Glutamatergic neuron (in vitro differentiated cells): ENCODE measurements around the gene SLC2A10. TPM values are rescaled to one million over a fixed set of nuclear protein-coding genes. Genes with fewer than 3 reads are reported as not detected.

ENCODE experiments used
- DNase-seq: peaks from one replicate; pipeline ENCODE4 v3.0.0; 2022
- H3K27ac Mint-ChIP-seq: one replicate; pipeline ENCODE4 v1.8.0; 2020; ENCODE audit warnings: mild to moderate bottlenecking, mixed read lengths, inconsistent platforms; ENCODE audit not compliant: unreplicated experiment
- H3K27me3 Mint-ChIP-seq: one replicate; pipeline ENCODE4 v1.8.0; 2020; ENCODE audit warnings: mild to moderate bottlenecking, moderate library complexity, mixed read lengths, inconsistent platforms; ENCODE audit not compliant: unreplicated experiment
- H3K36me3 Mint-ChIP-seq: one replicate; pipeline ENCODE4 v1.8.0; 2020; ENCODE audit warnings: mild to moderate bottlenecking, mixed read lengths, inconsistent platforms; ENCODE audit not compliant: unreplicated experiment
- H3K4me1 Mint-ChIP-seq: one replicate; pipeline ENCODE4 v1.8.0; 2020; ENCODE audit warnings: mild to moderate bottlenecking, low read depth, mixed read lengths, inconsistent platforms; ENCODE audit not compliant: unreplicated experiment
- H3K4me3 Mint-ChIP-seq: one replicate; pipeline ENCODE4 v1.8.0; 2020; ENCODE audit warnings: mild to moderate bottlenecking, mixed read lengths, inconsistent platforms; ENCODE audit not compliant: unreplicated experiment
- H3K9me3 Mint-ChIP-seq: one replicate; pipeline ENCODE4 v1.8.0; 2020; ENCODE audit warnings: mild to moderate bottlenecking, moderate library complexity, mixed read lengths, inconsistent platforms; ENCODE audit not compliant: unreplicated experiment
- CTCF ChIP-seq: fragments of 200-600 bp; sonication (generic); IDR thresholded peaks from one replicate; pipeline ENCODE4 v1.5.0; 2021; ENCODE audit not compliant: partially characterized antibody, unreplicated experiment
- total RNA-seq: library from RNA; stranded (reverse); fragmentation: NEBNext Ultra II Directional; extraction: Animal tissue kit (Norgen Biotek cat#: 25700); gene quantifications from one replicate; pipeline ENCODE4 v1.2.1, GENCODE V29; 2021; ENCODE audit not compliant: unreplicated experiment

The SLC2A10 gene
- total RNA-seq, 1 donor from 2014 or later, result 0.37 TPM

DNA sequence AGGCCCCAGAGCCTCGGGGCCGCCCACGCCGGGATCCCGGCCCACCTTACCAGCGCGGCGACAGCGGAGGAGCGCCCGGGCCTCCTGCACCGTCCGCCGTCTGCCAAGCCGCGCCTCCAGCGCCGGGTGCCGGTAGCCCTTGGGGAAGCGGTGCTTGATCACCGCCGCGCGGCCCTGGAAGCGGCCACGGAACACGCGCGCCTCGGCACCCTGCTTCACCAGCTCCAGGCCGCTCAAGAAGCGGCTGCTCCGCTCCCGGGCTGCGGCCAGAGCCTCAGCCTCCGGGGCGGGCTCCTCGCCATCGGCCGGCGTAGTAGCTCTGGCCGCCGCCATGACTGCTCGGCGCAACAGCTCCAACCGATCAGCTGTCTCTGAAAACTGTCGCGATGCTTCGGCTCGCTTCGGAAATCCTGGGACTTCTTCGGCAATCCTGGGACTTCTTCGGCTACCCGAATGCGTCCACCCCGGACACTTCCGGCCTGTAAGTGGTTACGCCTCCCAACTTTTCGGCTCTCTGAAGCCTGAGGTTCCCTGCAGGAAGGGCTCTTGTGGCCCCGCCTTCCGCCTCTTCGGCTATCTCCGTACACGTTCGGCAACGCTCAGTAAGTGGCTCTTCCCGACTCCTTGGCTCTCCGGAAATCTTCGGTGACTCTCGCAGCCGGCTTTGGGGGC is 20.2 kb upstream of the SLC2A10 start, which contains the start of gene TP53RK:
Gene TP53RK, minus strand, starts transcription at position 363 of the 672 bp plus-strand sequence. Its CDS starts 30 bp downstream, at position 333.
- Mint-ChIP-seq H3K4me3 (peak within 1 kb of the TSS; percentile 98), H3K27me3 (peaks cover 3% of the 10 kb centered on the region), H3K9me3 (peaks cover 5% of the 10 kb centered on the region), H3K4me1 (peaks cover 4% of the 10 kb centered on the region), H3K27ac (peak within 1 kb of the TSS; percentile 99), H3K36me3 (no peaks in the 10 kb centered on the region)
- peak; percentile 96 for DNase-seq
- peak; percentile 41 for TF ChIP-seq CTCF

- Mint-ChIP-seq H3K9me3 (peaks cover 5% of the 10 kb centered on the region), H3K4me1 (peaks cover 3% of the 10 kb centered on the region), H3K27ac (peak overlapping the region; percentile 92), H3K36me3 (no peaks in the 10 kb centered on the region), H3K4me3 (peak overlapping the region; percentile 82), H3K27me3 (peaks cover 3% of the 10 kb centered on the region)
- no peak for TF ChIP-seq CTCF
- no peak for DNase-seq
Observed at GRCh38 chr20:46689754-46690085, 19.7 kb upstream of the SLC2A10 start.

- Mint-ChIP-seq H3K27ac (no peak overlapping the region), H3K36me3 (no peaks in the 10 kb centered on the region), H3K4me1 (peaks cover 3% of the 10 kb centered on the region), H3K27me3 (peaks cover 3% of the 10 kb centered on the region), H3K4me3 (peak overlapping the region; percentile 81), H3K9me3 (peaks cover 5% of the 10 kb centered on the region)
- no peak for TF ChIP-seq CTCF
- DNase-seq, result no peak
Observed at GRCh38 chr20:46690219-46691106, 19.0 kb upstream of the SLC2A10 start.

DNA sequence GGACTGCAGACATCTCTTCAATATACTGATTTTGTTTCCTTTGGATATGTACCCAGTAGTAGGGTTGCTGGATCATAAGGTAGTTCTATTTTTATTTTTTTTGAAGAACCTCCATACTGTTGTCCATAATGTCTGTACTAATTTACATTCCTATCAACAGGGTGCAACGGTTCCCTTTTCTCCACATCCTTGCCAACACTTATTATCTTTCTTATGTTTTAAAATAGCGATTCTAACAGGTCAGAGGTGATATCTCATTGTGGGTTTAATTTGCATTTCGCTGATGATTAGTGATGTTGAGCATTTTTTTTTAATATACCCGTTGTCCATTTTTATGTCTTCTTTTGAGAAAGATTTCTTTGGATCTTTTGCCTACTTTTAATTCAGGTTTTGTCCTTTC is 18.3 kb upstream of the SLC2A10 start:
- Mint-ChIP-seq H3K9me3 (peaks cover 5% of the 10 kb centered on the region), H3K27ac (no peak overlapping the region), H3K4me3 (peak overlapping the region; percentile 55), H3K4me1 (peaks cover 3% of the 10 kb centered on the region), H3K27me3 (peaks cover 3% of the 10 kb centered on the region), H3K36me3 (no peaks in the 10 kb centered on the region)
- TF ChIP-seq CTCF, result no peak
- no peak for DNase-seq

- peaks cover 3% of the 10 kb centered on the region for H3K4me1 Mint-ChIP-seq
- TF ChIP-seq CTCF, result no peak
- no peak overlapping the region for H3K27ac Mint-ChIP-seq
- no peaks in the 10 kb centered on the region for H3K9me3 Mint-ChIP-seq
- H3K27me3 Mint-ChIP-seq, result peaks cover under 1% of the 10 kb centered on the region
- no peak overlapping the region for H3K4me3 Mint-ChIP-seq
- DNase-seq, result no peak
- H3K36me3 Mint-ChIP-seq, result no peaks in the 10 kb centered on the region
Observed at GRCh38 chr20:46694484-46694883, 15.0 kb upstream of the SLC2A10 start.
